ENCODE results near the gene SMARCAD1. TPM values are rescaled to one million over a fixed set of nuclear protein-coding genes. Genes with fewer than 3 reads are reported as not detected.

The SMARCAD1 gene
- total and polyA plus RNA-seq, 4 donors: 3.6 to 18.8 (median 8.7) TPM

DNA sequence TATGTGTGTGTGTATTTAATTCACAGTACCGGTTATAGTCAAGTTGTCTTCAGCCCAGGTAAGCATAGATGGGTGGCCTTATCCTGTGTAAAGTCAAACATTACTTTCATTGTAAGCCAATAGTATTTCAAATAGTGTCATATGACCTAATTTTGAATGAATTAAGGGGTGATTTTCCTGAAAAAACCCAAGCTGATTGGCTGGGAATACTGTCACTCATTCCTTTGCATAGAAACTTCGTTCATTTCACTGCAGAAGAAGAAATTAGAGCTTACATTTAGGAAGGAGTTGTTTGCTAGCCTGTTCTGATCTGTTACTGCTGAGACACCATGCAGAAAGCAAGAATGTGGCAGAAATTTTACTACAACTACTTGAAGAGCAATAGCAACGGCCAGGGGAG, 45.4 kb downstream of the SMARCAD1 start:
- Histone ChIP-seq H3K36me3 (ENCODE audit: control insufficient read depth in 4 of 4, insufficient read depth in 3 of 4, low read depth in 1 of 4, low read length in 3 of 4) (peaks cover 0 to 14% (median 12%) of the 10 kb centered on the region in 4 donors), H3K9me3 (ENCODE audit: control insufficient read depth in 4 of 4, low read length in 3 of 4) (no peaks in the 10 kb centered on the region), H3K27ac (ENCODE audit: low read depth in 1 of 2, low read length in 2 of 2) (no peak overlapping the region), H3K9ac (ENCODE audit: low read depth in 1 of 2, low read length in 2 of 2) (no peak overlapping the region), H3K4me1 (ENCODE audit: control insufficient read depth in 4 of 4, insufficient read depth in 4 of 4, low read length in 3 of 4) (no peaks in the 10 kb centered on the region), H3K27me3 (ENCODE audit: control insufficient read depth in 4 of 4, insufficient read depth in 4 of 4, low read length in 3 of 4) (no peaks in the 10 kb centered on the region), H3K4me3 (ENCODE audit: low read depth in 1 of 3, low read length in 3 of 3) (no peak overlapping the region)
- TF ChIP-seq, protein P1, sequence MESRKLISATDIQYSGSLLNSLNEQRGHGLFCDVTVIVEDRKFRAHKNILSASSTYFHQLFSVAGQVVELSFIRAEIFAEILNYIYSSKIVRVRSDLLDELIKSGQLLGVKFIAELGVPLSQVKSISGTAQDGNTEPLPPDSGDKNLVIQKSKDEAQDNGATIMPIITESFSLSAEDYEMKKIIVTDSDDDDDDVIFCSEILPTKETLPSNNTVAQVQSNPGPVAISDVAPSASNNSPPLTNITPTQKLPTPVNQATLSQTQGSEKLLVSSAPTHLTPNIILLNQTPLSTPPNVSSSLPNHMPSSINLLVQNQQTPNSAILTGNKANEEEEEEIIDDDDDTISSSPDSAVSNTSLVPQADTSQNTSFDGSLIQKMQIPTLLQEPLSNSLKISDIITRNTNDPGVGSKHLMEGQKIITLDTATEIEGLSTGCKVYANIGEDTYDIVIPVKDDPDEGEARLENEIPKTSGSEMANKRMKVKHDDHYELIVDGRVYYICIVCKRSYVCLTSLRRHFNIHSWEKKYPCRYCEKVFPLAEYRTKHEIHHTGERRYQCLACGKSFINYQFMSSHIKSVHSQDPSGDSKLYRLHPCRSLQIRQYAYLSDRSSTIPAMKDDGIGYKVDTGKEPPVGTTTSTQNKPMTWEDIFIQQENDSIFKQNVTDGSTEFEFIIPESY (IDR thresholded peaks at IDR 0.05): no peak
- TF ChIP-seq, protein P2, sequence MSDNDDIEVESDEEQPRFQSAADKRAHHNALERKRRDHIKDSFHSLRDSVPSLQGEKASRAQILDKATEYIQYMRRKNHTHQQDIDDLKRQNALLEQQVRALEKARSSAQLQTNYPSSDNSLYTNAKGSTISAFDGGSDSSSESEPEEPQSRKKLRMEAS (IDR thresholded peaks at IDR 0.05): no peak
- TF ChIP-seq RAD21 (IDR thresholded peaks at IDR 0.05) (no peak), FOXA1 (IDR thresholded peaks at IDR 0.05) (no peak), EGR1 (IDR thresholded peaks at IDR 0.05; ENCODE audit: low read depth in 2 of 2) (no peak), YY1 (IDR thresholded peaks at IDR 0.05) (no peak), NR2F2 (IDR thresholded peaks at IDR 0.05) (no peak), FOXA2 (IDR thresholded peaks at IDR 0.05) (no peak), JUND (IDR thresholded peaks at IDR 0.05) (no peak), GABPA (IDR thresholded peaks at IDR 0.05 in 1 of 2, conservative IDR thresholded peaks at IDR 0.05 in 1 of 2) (no peak), HNF4A (conservative IDR thresholded peaks at IDR 0.05) (no peak), TAF1 (conservative IDR thresholded peaks at IDR 0.05) (no peak), SP1 (IDR thresholded peaks at IDR 0.05) (no peak), RXRA (IDR thresholded peaks at IDR 0.05) (no peak), HNF4G (IDR thresholded peaks at IDR 0.05) (no peak)
- TF ChIP-seq, protein P3, sequence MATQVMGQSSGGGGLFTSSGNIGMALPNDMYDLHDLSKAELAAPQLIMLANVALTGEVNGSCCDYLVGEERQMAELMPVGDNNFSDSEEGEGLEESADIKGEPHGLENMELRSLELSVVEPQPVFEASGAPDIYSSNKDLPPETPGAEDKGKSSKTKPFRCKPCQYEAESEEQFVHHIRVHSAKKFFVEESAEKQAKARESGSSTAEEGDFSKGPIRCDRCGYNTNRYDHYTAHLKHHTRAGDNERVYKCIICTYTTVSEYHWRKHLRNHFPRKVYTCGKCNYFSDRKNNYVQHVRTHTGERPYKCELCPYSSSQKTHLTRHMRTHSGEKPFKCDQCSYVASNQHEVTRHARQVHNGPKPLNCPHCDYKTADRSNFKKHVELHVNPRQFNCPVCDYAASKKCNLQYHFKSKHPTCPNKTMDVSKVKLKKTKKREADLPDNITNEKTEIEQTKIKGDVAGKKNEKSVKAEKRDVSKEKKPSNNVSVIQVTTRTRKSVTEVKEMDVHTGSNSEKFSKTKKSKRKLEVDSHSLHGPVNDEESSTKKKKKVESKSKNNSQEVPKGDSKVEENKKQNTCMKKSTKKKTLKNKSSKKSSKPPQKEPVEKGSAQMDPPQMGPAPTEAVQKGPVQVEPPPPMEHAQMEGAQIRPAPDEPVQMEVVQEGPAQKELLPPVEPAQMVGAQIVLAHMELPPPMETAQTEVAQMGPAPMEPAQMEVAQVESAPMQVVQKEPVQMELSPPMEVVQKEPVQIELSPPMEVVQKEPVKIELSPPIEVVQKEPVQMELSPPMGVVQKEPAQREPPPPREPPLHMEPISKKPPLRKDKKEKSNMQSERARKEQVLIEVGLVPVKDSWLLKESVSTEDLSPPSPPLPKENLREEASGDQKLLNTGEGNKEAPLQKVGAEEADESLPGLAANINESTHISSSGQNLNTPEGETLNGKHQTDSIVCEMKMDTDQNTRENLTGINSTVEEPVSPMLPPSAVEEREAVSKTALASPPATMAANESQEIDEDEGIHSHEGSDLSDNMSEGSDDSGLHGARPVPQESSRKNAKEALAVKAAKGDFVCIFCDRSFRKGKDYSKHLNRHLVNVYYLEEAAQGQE (IDR thresholded peaks at IDR 0.05): no peak
- TF ChIP-seq, protein P4, sequence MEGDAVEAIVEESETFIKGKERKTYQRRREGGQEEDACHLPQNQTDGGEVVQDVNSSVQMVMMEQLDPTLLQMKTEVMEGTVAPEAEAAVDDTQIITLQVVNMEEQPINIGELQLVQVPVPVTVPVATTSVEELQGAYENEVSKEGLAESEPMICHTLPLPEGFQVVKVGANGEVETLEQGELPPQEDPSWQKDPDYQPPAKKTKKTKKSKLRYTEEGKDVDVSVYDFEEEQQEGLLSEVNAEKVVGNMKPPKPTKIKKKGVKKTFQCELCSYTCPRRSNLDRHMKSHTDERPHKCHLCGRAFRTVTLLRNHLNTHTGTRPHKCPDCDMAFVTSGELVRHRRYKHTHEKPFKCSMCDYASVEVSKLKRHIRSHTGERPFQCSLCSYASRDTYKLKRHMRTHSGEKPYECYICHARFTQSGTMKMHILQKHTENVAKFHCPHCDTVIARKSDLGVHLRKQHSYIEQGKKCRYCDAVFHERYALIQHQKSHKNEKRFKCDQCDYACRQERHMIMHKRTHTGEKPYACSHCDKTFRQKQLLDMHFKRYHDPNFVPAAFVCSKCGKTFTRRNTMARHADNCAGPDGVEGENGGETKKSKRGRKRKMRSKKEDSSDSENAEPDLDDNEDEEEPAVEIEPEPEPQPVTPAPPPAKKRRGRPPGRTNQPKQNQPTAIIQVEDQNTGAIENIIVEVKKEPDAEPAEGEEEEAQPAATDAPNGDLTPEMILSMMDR (IDR thresholded peaks at IDR 0.05; ENCODE audit: low read depth, low read length, missing input control): no peak
- TF ChIP-seq, protein P5, sequence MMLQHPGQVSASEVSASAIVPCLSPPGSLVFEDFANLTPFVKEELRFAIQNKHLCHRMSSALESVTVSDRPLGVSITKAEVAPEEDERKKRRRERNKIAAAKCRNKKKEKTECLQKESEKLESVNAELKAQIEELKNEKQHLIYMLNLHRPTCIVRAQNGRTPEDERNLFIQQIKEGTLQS (IDR thresholded peaks at IDR 0.05): no peak
- 93% methylated on average over 3 of the region's 3 CpGs for WGBS
- no peak for DNase-seq (ENCODE audit: low spot score)

All from liver (tissue), 9 donors.